ENCODE measurements around the gene CDCA8. TPM values are rescaled to one million over a fixed set of nuclear protein-coding genes. Genes with fewer than 3 reads are reported as not detected.

CDCA8 gene
- total RNA-seq, 1 donor from 2014 or later = 5.5 TPM

GRCh38 chr1:37653906-37654305, 38.4 kb upstream of the CDCA8 start:
- FAIRE-seq (no peak), DNase-seq (ENCODE audit: low read depth) (no peak)
- H3K4me3 ChIP-seq (ENCODE audit: insufficient read depth, low read depth, low read length) = no peak overlapping the region
- H4K20me1 ChIP-seq (ENCODE audit: insufficient read depth, low read length) = no peaks in the 10 kb centered on the region
- no peak for TF ChIP-seq EZH2 (IDR thresholded peaks at IDR 0.05; ENCODE audit: insufficient read depth, low read length)
- no peaks in the 10 kb centered on the region for H3K4me1 ChIP-seq (ENCODE audit: insufficient read depth, low read length)
- no peak overlapping the region for H3K4me2 ChIP-seq (ENCODE audit: low read length)
- no peak overlapping the region for H3K9ac ChIP-seq (ENCODE audit: low read length)
- no peaks in the 10 kb centered on the region for H3K36me3 ChIP-seq (ENCODE audit: insufficient read depth, low read length)
- Mint-ChIP-seq H3K4me3 (ENCODE audit: unreplicated experiment) (no peak overlapping the region), H3K4me1 (ENCODE audit: low read depth, unreplicated experiment) (no peaks in the 10 kb centered on the region), H3K9me3 (ENCODE audit: unreplicated experiment) (no peaks in the 10 kb centered on the region), H3K27ac (ENCODE audit: unreplicated experiment) (no peak overlapping the region), H3K27me3 (ENCODE audit: low read depth, unreplicated experiment) (peaks cover 45% of the 10 kb centered on the region), H3K36me3 (ENCODE audit: low read depth, unreplicated experiment) (no peaks in the 10 kb centered on the region)
- no peak overlapping the region for H3K27ac ChIP-seq (ENCODE audit: low read depth, low read length)
- no peak overlapping the region for H2AFZ ChIP-seq (ENCODE audit: low read depth, low read length)
- no peaks in the 10 kb centered on the region for H3K79me2 ChIP-seq (ENCODE audit: insufficient read depth, low read length)
- H3K9me3 ChIP-seq (ENCODE audit: insufficient read depth, low read depth, low read length) = no peaks in the 10 kb centered on the region
- peaks cover 5% of the 10 kb centered on the region for H3K27me3 ChIP-seq (ENCODE audit: insufficient read depth, low read length)

- H3K4me1 ChIP-seq (ENCODE audit: insufficient read depth, low read length) = no peaks in the 10 kb centered on the region
- peaks cover 9% of the 10 kb centered on the region for H3K27me3 ChIP-seq (ENCODE audit: insufficient read depth, low read length)
- DNase-seq (ENCODE audit: low read depth) = no peak
- no peak overlapping the region for H3K4me2 ChIP-seq (ENCODE audit: low read length)
- H3K79me2 ChIP-seq (ENCODE audit: insufficient read depth, low read length) = no peaks in the 10 kb centered on the region
- H2AFZ ChIP-seq (ENCODE audit: low read depth, low read length) = no peak overlapping the region
- FAIRE-seq = no peak
- no peak overlapping the region for H3K4me3 Mint-ChIP-seq (ENCODE audit: unreplicated experiment)
- H4K20me1 ChIP-seq (ENCODE audit: insufficient read depth, low read length) = no peaks in the 10 kb centered on the region
- H3K36me3 ChIP-seq (ENCODE audit: insufficient read depth, low read length) = no peaks in the 10 kb centered on the region
- no peak overlapping the region for H3K4me3 ChIP-seq (ENCODE audit: insufficient read depth, low read depth, low read length)
- H3K9ac ChIP-seq (ENCODE audit: low read length) = no peak overlapping the region
- H3K4me1 Mint-ChIP-seq (ENCODE audit: low read depth, unreplicated experiment) = no peaks in the 10 kb centered on the region
- TF ChIP-seq EZH2 (IDR thresholded peaks at IDR 0.05; ENCODE audit: insufficient read depth, low read length) (no peak), CTCF (IDR thresholded peaks at IDR 0.05; ENCODE audit: insufficient read depth, low read depth, low read length) (no peak)
- no peaks in the 10 kb centered on the region for H3K9me3 Mint-ChIP-seq (ENCODE audit: unreplicated experiment)
- H3K27me3 Mint-ChIP-seq (ENCODE audit: low read depth, unreplicated experiment) = peaks cover 50% of the 10 kb centered on the region
- no peak overlapping the region for H3K27ac ChIP-seq (ENCODE audit: low read depth, low read length)
- no peaks in the 10 kb centered on the region for H3K9me3 ChIP-seq (ENCODE audit: insufficient read depth, low read depth, low read length)
- no peak overlapping the region for H3K27ac Mint-ChIP-seq (ENCODE audit: unreplicated experiment)
- no peaks in the 10 kb centered on the region for H3K36me3 Mint-ChIP-seq (ENCODE audit: low read depth, unreplicated experiment)
Observed at GRCh38 chr1:37655274-37655673, 37.0 kb upstream of the CDCA8 start.

- H3K9ac ChIP-seq (ENCODE audit: low read length) = no peak overlapping the region
- no peaks in the 10 kb centered on the region for H4K20me1 ChIP-seq (ENCODE audit: insufficient read depth, low read length)
- H3K9me3 ChIP-seq (ENCODE audit: insufficient read depth, low read depth, low read length) = no peaks in the 10 kb centered on the region
- DNase-seq (ENCODE audit: low read depth) = no peak
- H3K4me2 ChIP-seq (ENCODE audit: low read length) = no peak overlapping the region
- H3K79me2 ChIP-seq (ENCODE audit: insufficient read depth, low read length) = no peaks in the 10 kb centered on the region
- no peaks in the 10 kb centered on the region for H3K4me1 ChIP-seq (ENCODE audit: insufficient read depth, low read length)
- peaks cover 16% of the 10 kb centered on the region for H3K27me3 ChIP-seq (ENCODE audit: insufficient read depth, low read length)
- no peaks in the 10 kb centered on the region for H3K36me3 ChIP-seq (ENCODE audit: insufficient read depth, low read length)
- H3K4me3 ChIP-seq (ENCODE audit: insufficient read depth, low read depth, low read length) = no peak overlapping the region
- H3K27ac Mint-ChIP-seq (ENCODE audit: unreplicated experiment) = no peak overlapping the region
- no peak for FAIRE-seq
- H3K4me1 Mint-ChIP-seq (ENCODE audit: low read depth, unreplicated experiment) = no peaks in the 10 kb centered on the region
- no peak for TF ChIP-seq CTCF (IDR thresholded peaks at IDR 0.05; ENCODE audit: insufficient read depth, low read depth, low read length)
- no peak for TF ChIP-seq EZH2 (IDR thresholded peaks at IDR 0.05; ENCODE audit: insufficient read depth, low read length)
- H3K9me3 Mint-ChIP-seq (ENCODE audit: unreplicated experiment) = no peaks in the 10 kb centered on the region
- H3K4me3 Mint-ChIP-seq (ENCODE audit: unreplicated experiment) = no peak overlapping the region
- no peaks in the 10 kb centered on the region for H3K36me3 Mint-ChIP-seq (ENCODE audit: low read depth, unreplicated experiment)
- H2AFZ ChIP-seq (ENCODE audit: low read depth, low read length) = no peak overlapping the region
- H3K27me3 Mint-ChIP-seq (ENCODE audit: low read depth, unreplicated experiment) = peaks cover 54% of the 10 kb centered on the region
- H3K27ac ChIP-seq (ENCODE audit: low read depth, low read length) = no peak overlapping the region
Observed at GRCh38 chr1:37656026-37656425, 36.3 kb upstream of the CDCA8 start.

Measured in astrocyte (in vitro differentiated cells and primary cell).